Neuronal stem cell (in vitro differentiated cells): ENCODE results near the gene AUTS2.

Experiments used
- DNase-seq: peaks from one replicate; pipeline ENCODE4 v3.0.0-alpha.2; 2013; ENCODE audit warnings: low spot score
- H2AFZ ChIP-seq: one replicate; pipeline ENCODE4 v1.6.1; 2013; ENCODE audit warnings: mild to moderate bottlenecking, low read length, inconsistent platforms
- H2AK5ac ChIP-seq: 2 replicates; pipeline ENCODE4 v1.6.1; 2013; ENCODE audit warnings: low read depth, mild to moderate bottlenecking, inconsistent platforms, low read length, moderate library complexity, mixed read lengths
- H2BK120ac ChIP-seq: 2 replicates; pipeline ENCODE4 v1.6.1; 2013; ENCODE audit warnings: low read depth, mild to moderate bottlenecking, inconsistent platforms, low read length, moderate library complexity, mixed read lengths
- H2BK12ac ChIP-seq: one replicate; pipeline ENCODE4 v1.6.1; 2013; ENCODE audit warnings: low read length, inconsistent platforms
- H2BK15ac ChIP-seq: 2 replicates; pipeline ENCODE4 v1.6.1; 2013; ENCODE audit warnings: mild to moderate bottlenecking, low read length, inconsistent platforms, mixed read lengths
- H2BK5ac ChIP-seq: one replicate; pipeline ENCODE4 v1.6.1; 2013; ENCODE audit warnings: inconsistent platforms, mild to moderate bottlenecking, low read length, moderate library complexity
- H3K14ac ChIP-seq: one replicate; pipeline ENCODE4 v1.6.1; 2013; ENCODE audit warnings: low read length, inconsistent platforms
- H3K18ac ChIP-seq: 2 replicates; pipeline ENCODE4 v1.6.1; 2013; ENCODE audit warnings: low read length, inconsistent platforms
- H3K23ac ChIP-seq: 2 replicates; pipeline ENCODE4 v1.6.1; 2013; ENCODE audit warnings: low read depth, mild to moderate bottlenecking, mixed read lengths, low read length, inconsistent platforms; ENCODE audit not compliant: poor library complexity
- H3K27ac ChIP-seq: replicated peaks from 3 replicates; pipeline ENCODE4 v1.5.1; 2013; ENCODE audit warnings: low read length, inconsistent platforms
- H3K27me3 ChIP-seq, 3 experiments: 2 replicates each; pipeline ENCODE4 v1.6.1; 2013; ENCODE audit warnings: low read length in 3 of 3, mild to moderate bottlenecking in 2 of 3, inconsistent platforms in 1 of 3, low read depth in 1 of 3, mixed read lengths in 1 of 3, moderate library complexity in 1 of 3; ENCODE audit not compliant: control insufficient read depth in 3 of 3, insufficient read depth in 3 of 3
- H3K36me3 ChIP-seq, 2 donors: replicated peaks in 1 of 2; 2 replicates each; pipeline ENCODE4 v1.6.1; 2013; ENCODE audit warnings: low read length in 2 of 2; ENCODE audit not compliant: control insufficient read depth in 2 of 2, insufficient read depth in 2 of 2
- H3K4ac ChIP-seq: 2 replicates; pipeline ENCODE4 v1.6.1; 2013; ENCODE audit warnings: inconsistent platforms, mild to moderate bottlenecking, low read length, moderate library complexity
- H3K4me1 ChIP-seq, 2 donors: 1 replicate in 1 of 2; 2 replicates in 1 of 2; pipeline ENCODE4 v1.6.1; 2013; ENCODE audit warnings: low read length in 2 of 2, low read depth in 1 of 2; ENCODE audit not compliant: control insufficient read depth in 2 of 2, insufficient read depth in 1 of 2
- H3K4me2 ChIP-seq: one replicate; pipeline ENCODE4 v1.6.1; 2013; ENCODE audit warnings: mild to moderate bottlenecking, low read length, inconsistent platforms; ENCODE audit not compliant: insufficient read depth, poor library complexity, severe bottlenecking
- H3K4me3 ChIP-seq, 2 donors: 2 replicates each; pipeline ENCODE4 v1.5.1; 2013; ENCODE audit warnings: low read length in 2 of 2, mild to moderate bottlenecking in 2 of 2, inconsistent platforms in 1 of 2, moderate library complexity in 1 of 2
- H3K79me1 ChIP-seq: one replicate; pipeline ENCODE4 v1.6.1; 2013; ENCODE audit warnings: low read depth, mild to moderate bottlenecking, inconsistent platforms, low read length, moderate library complexity
- H3K9ac ChIP-seq: one replicate; pipeline ENCODE4 v1.6.1; 2013; ENCODE audit warnings: mild to moderate bottlenecking, low read depth, low read length, inconsistent platforms; ENCODE audit not compliant: poor library complexity
- H3K9me3 ChIP-seq, 2 donors: replicated peaks in 1 of 2; 2 replicates each; pipeline versions ENCODE3 to v1.6.1; 2013; ENCODE audit warnings: low read length in 2 of 2, mild to moderate bottlenecking in 2 of 2, inconsistent platforms in 1 of 2, low read depth in 1 of 2, mixed read lengths in 1 of 2, moderate library complexity in 1 of 2; ENCODE audit not compliant: control insufficient read depth in 2 of 2, insufficient read depth in 1 of 2
- H4K8ac ChIP-seq: one replicate; pipeline ENCODE4 v1.6.1; 2013; ENCODE audit warnings: low read depth, mild to moderate bottlenecking, inconsistent platforms, low read length, moderate library complexity
- H4K91ac ChIP-seq: one replicate; pipeline ENCODE4 v1.6.1; 2013; ENCODE audit warnings: low read length, low read depth, mild to moderate bottlenecking, inconsistent platforms; ENCODE audit not compliant: poor library complexity
- WGBS, 2 donors: extraction: QIAGEN DNeasy Blood & Tissue Kit; methylation state at CpG; one replicate each; pipeline ENCODE4 v1.1.7; 2013; ENCODE audit warnings: missing lambda C conversion rate in 2 of 2, mixed read lengths in 1 of 2; ENCODE audit not compliant: insufficient read length in 2 of 2, insufficient replicate concordance in 1 of 2; ENCODE audit errors: extremely low coverage in 2 of 2; 5-methylcytosine and 5-hydroxymethylcytosine counted together

AUTS2 gene

GRCh38 chr7:70782796-70783195 lies 1184.5 kb downstream of the AUTS2 start:
- Histone ChIP-seq H4K8ac (no peak overlapping the region), H2AFZ (no peak overlapping the region), H3K36me3 (peaks cover 20 to 99% of the 10 kb centered on the region in 2 donors), H3K79me1 (no peaks in the 10 kb centered on the region), H3K27me3 (no peaks in the 10 kb centered on the region), H2AK5ac (no peak overlapping the region), H2BK120ac (no peak overlapping the region), H2BK15ac (no peak overlapping the region), H2BK12ac (no peak overlapping the region), H3K4me1 (peaks cover 2 to 15% of the 10 kb centered on the region in 2 donors), H3K23ac (no peak overlapping the region), H2BK5ac (no peak overlapping the region), H3K9me3 (no peaks in the 10 kb centered on the region), H3K9ac (no peak overlapping the region), H4K91ac (no peak overlapping the region), H3K4me2 (no peak overlapping the region), H3K4me3 (no peak overlapping the region), H3K27ac (no peak overlapping the region), H3K18ac (no peak overlapping the region), H3K4ac (no peak overlapping the region), H3K14ac (no peak overlapping the region)
- no CpG with 5 or more reads among the region's 1 CpG for WGBS, 2 donors
- no peak for DNase-seq

GRCh38 chr7:70785427-70785826 lies 1187.2 kb downstream of the AUTS2 start:
- Histone ChIP-seq H4K8ac (no peak overlapping the region), H3K36me3 (peaks cover 28 to 99% of the 10 kb centered on the region in 2 donors), H3K79me1 (no peaks in the 10 kb centered on the region), H4K91ac (no peak overlapping the region), H3K23ac (no peak overlapping the region), H3K27me3 (no peaks in the 10 kb centered on the region), H3K9me3 (no peaks in the 10 kb centered on the region), H3K4me1 (peaks cover 2 to 15% of the 10 kb centered on the region in 2 donors), H3K14ac (no peak overlapping the region), H2AFZ (no peak overlapping the region), H3K4me3 (no peak overlapping the region), H3K4ac (no peak overlapping the region), H3K4me2 (no peak overlapping the region), H2AK5ac (no peak overlapping the region), H2BK12ac (no peak overlapping the region), H2BK15ac (no peak overlapping the region), H2BK120ac (no peak overlapping the region), H2BK5ac (no peak overlapping the region), H3K27ac (no peak overlapping the region), H3K9ac (no peak overlapping the region), H3K18ac (no peak overlapping the region)
- no CpG with 5 or more reads among the region's 5 CpGs for WGBS, 2 donors
- no peak for DNase-seq

- no peak overlapping the region for H3K4me2 ChIP-seq
- WGBS, 2 donors: no CpG with 5 or more reads among the region's 6 CpGs
- H2BK120ac ChIP-seq: no peak overlapping the region
- H2BK5ac ChIP-seq: no peak overlapping the region
- H4K8ac ChIP-seq: no peak overlapping the region
- peaks cover 28 to 99% of the 10 kb centered on the region in 2 donors for H3K36me3 ChIP-seq
- H3K9ac ChIP-seq: no peak overlapping the region
- H3K4ac ChIP-seq: no peak overlapping the region
- H2BK12ac ChIP-seq: no peak overlapping the region
- no peak overlapping the region for H3K4me3 ChIP-seq
- no peak overlapping the region for H2BK15ac ChIP-seq
- H3K27ac ChIP-seq: no peak overlapping the region
- no peak overlapping the region for H3K23ac ChIP-seq
- no peak overlapping the region for H2AFZ ChIP-seq
- H2AK5ac ChIP-seq: no peak overlapping the region
- no peaks in the 10 kb centered on the region for H3K9me3 ChIP-seq
- no peak overlapping the region for H3K14ac ChIP-seq
- no peaks in the 10 kb centered on the region for H3K27me3 ChIP-seq
- H3K79me1 ChIP-seq: no peaks in the 10 kb centered on the region
- no peak for DNase-seq
- peaks cover 2 to 15% of the 10 kb centered on the region in 2 donors for H3K4me1 ChIP-seq
- H4K91ac ChIP-seq: no peak overlapping the region
- no peak overlapping the region for H3K18ac ChIP-seq
Measured at GRCh38 chr7:70786076-70786475, 1187.8 kb downstream of the AUTS2 start.

GRCh38 chr7:70787286-70787685 lies 1189.0 kb downstream of the AUTS2 start:
- Histone ChIP-seq H3K9me3 (no peaks in the 10 kb centered on the region), H2BK15ac (no peak overlapping the region), H3K9ac (no peak overlapping the region), H3K4me3 (no peak overlapping the region), H4K91ac (no peak overlapping the region), H2BK120ac (no peak overlapping the region), H4K8ac (no peak overlapping the region), H2BK5ac (no peak overlapping the region), H3K18ac (no peak overlapping the region), H3K79me1 (no peaks in the 10 kb centered on the region), H3K27me3 (no peaks in the 10 kb centered on the region), H3K4me2 (no peak overlapping the region), H3K23ac (no peak overlapping the region), H3K4me1 (peaks cover 2 to 5% of the 10 kb centered on the region in 2 donors), H3K36me3 (peaks cover 26 to 99% of the 10 kb centered on the region in 2 donors), H2BK12ac (no peak overlapping the region), H2AFZ (no peak overlapping the region), H2AK5ac (no peak overlapping the region), H3K27ac (no peak overlapping the region), H3K14ac (no peak overlapping the region), H3K4ac (no peak overlapping the region)
- WGBS, 2 donors: no CpG with 5 or more reads among the region's 25 CpGs
- DNase-seq: no peak
